ENCODE measurements around the gene EIPR1. TPM values are rescaled to one million over a fixed set of nuclear protein-coding genes. Genes with fewer than 3 reads are reported as not detected.

Gene EIPR1
- total RNA-seq, 1 experiment from 2014 or later, result 27.8 TPM

GRCh38 chr2:3355951-3356569 lies 21.6 kb downstream of the EIPR1 start:
- Histone ChIP-seq H3K56ac (ENCODE audit: insufficient read length, low read depth, low read length) (no peak overlapping the region), H2BK12ac (ENCODE audit: insufficient read length, low read depth, low read length) (no peak overlapping the region), H3K4me1 (ENCODE audit: insufficient read depth, low read length) (no peaks in the 10 kb centered on the region; the same call in 1 of the 2 replicates), H3K23ac (ENCODE audit: insufficient read length, low read depth, low read length) (no peak overlapping the region), H3K9ac (ENCODE audit: extremely low read depth, insufficient read length, low read length) (no peak overlapping the region), H2BK15ac (ENCODE audit: low read depth, low read length) (no peak overlapping the region), H4K20me1 (ENCODE audit: control insufficient read depth, insufficient read depth, insufficient read length) (no peaks in the 10 kb centered on the region), H3K18ac (ENCODE audit: insufficient read length, low read depth, low read length) (no peak overlapping the region), H3K23me2 (ENCODE audit: insufficient read length, low read depth, low read length, poor library complexity, severe bottlenecking) (no peaks in the 10 kb centered on the region), H3K79me2 (ENCODE audit: insufficient read depth, low read length) (peaks cover 4% of the 10 kb centered on the region; the same call in 1 of the 2 replicates), H2BK120ac (ENCODE audit: low read depth, low read length, poor library complexity, severe bottlenecking) (no peak overlapping the region), H3K79me1 (ENCODE audit: insufficient read depth, low read depth, low read length, poor library complexity, severe bottlenecking) (no peaks in the 10 kb centered on the region), H4K91ac (ENCODE audit: insufficient read length, low read depth, low read length) (no peak overlapping the region), H2BK20ac (ENCODE audit: low read depth, low read length, poor library complexity, severe bottlenecking) (no peak overlapping the region), H4K5ac (ENCODE audit: insufficient read length, low read depth, low read length) (no peak overlapping the region), H4K8ac (replicated peaks; ENCODE audit: insufficient read length, low read depth, low read length) (no peak overlapping the region), H2AFZ (ENCODE audit: low read length) (no peak overlapping the region), H3K4ac (ENCODE audit: low read depth, low read length) (no peak overlapping the region), H3T11ph (ENCODE audit: low read length) (no peak overlapping the region), H2BK5ac (ENCODE audit: insufficient read length, low read length) (no peak overlapping the region), H3K14ac (ENCODE audit: insufficient read depth, low read length) (no peak overlapping the region), H2AK5ac (ENCODE audit: insufficient read length, low read length) (no peak overlapping the region), H3K27ac (ENCODE audit: insufficient read length, low read depth, low read length) (no peak overlapping the region), H3K9me3 (ENCODE audit: control insufficient read depth, low read depth, low read length) (no peaks in the 10 kb centered on the region), H3K4me2 (ENCODE audit: insufficient read depth, insufficient read length, low read length) (no peak overlapping the region), H3K27me3 (ENCODE audit: insufficient read depth, low read length) (no peaks in the 10 kb centered on the region)
- Mint-ChIP-seq H3K4me1 (peaks cover 14 to 19% of the 10 kb centered on the region in 2 experiments), H3K27ac (peak overlapping the region in 1 of 3 experiments; percentile 93; a peak in 4 of 7 replicates), H3K27me3 (ENCODE audit: low read depth) (no peaks in the 10 kb centered on the region), H3K4me3 (no peak overlapping the region), H3K36me3 (ENCODE audit: insufficient read depth in 1 of 3, low read depth in 3 of 3) (peaks cover 19 to 21% (median 20%) of the 10 kb centered on the region in 3 experiments; a peak in 6 of 7 replicates), H3K9me3 (peaks cover 0 to 3% of the 10 kb centered on the region in 2 experiments; a peak in 2 of 5 replicates)
- DNase-seq, result no peak
- TF ChIP-seq CTCF (conservative IDR thresholded peaks at IDR 0.05), result no peak
- WGBS (ENCODE audit: extremely low coverage, insufficient read length, low lambda C conversion rate), result no CpG with 5 or more reads among the region's 8 CpGs
